Heart left ventricle (tissue), 16 donors: ENCODE results near the gene EFHC1. TPM values are rescaled to one million over a fixed set of nuclear protein-coding genes. Genes with fewer than 3 reads are reported as not detected.

Experiments used
- ATAC-seq, 4 donors: fragments of 200-7000 bp; cut with Tn5 transposase; one replicate each; pipeline ENCODE4 v1.9.1; 2020 to 2022; ENCODE audit warnings: moderate library complexity in 4 of 4, mild to moderate bottlenecking in 3 of 4, moderate number of reproducible peaks in 1 of 4
- DNase-seq, 5 donors: peaks; one replicate each; pipeline ENCODE4 v3.0.0-alpha.2; 2020
- H3K27ac ChIP-seq, 12 donors: fragments of 200-600 bp; sonication (generic) in 4 of 12; one replicate each; pipeline versions ENCODE4 v1.5.0 to v1.8.0; 2016 to 2022; ENCODE audit warnings: mild to moderate bottlenecking in 2 of 12
- H3K27me3 ChIP-seq, 9 donors: fragments of 200-600 bp; sonication (generic) in 2 of 9; one replicate each; pipeline versions ENCODE4 v1.5.1 to v1.8.0; 2016 to 2022; ENCODE audit warnings: mild to moderate bottlenecking in 3 of 9
- H3K36me3 ChIP-seq, 9 donors: fragments of 200-600 bp; sonication (generic) in 2 of 9; one replicate each; pipeline versions ENCODE4 v1.5.0 to v1.8.0; 2018 to 2022; ENCODE audit warnings: mild to moderate bottlenecking in 2 of 9
- H3K4me1 ChIP-seq, 12 donors: fragments of 200-600 bp; sonication (generic) in 4 of 12; one replicate each; pipeline versions ENCODE4 v1.5.0 to v1.8.0; 2016 to 2022; ENCODE audit warnings: mild to moderate bottlenecking in 3 of 12
- H3K4me3 ChIP-seq, 12 donors: fragments of 200-600 bp; sonication (generic) in 4 of 12; one replicate each; pipeline versions ENCODE4 v1.5.0 to v1.8.0; 2017 to 2022; ENCODE audit warnings: mild to moderate bottlenecking in 9 of 12, moderate library complexity in 4 of 12
- H3K9me3 ChIP-seq, 12 donors: fragments of 200-600 bp; sonication (generic) in 4 of 12; one replicate each; pipeline versions ENCODE4 v1.5.0 to v1.8.0; 2016 to 2022; ENCODE audit warnings: mild to moderate bottlenecking in 1 of 12
- CTCF ChIP-seq, 12 donors: fragments of 200-600 bp; sonication (generic) in 4 of 12; IDR thresholded peaks; one replicate each; pipeline versions ENCODE4 v1.5.0 to v1.8.0; 2018 to 2022; ENCODE audit warnings: antibody characterized with exemption in 12 of 12, mild to moderate bottlenecking in 5 of 12
- POLR2A ChIP-seq, 2 donors: fragments of 450-650 bp; IDR thresholded peaks; one replicate each; pipeline ENCODE4 v1.6.1; 2017; ENCODE audit warnings: antibody characterized with exemption in 2 of 2, mild to moderate bottlenecking in 2 of 2, moderate library complexity in 2 of 2
- WGBS, 4 donors: extraction: QIAGEN DNeasy Blood & Tissue Kit in 2 of 4; methylation state at CpG; one replicate each; pipeline versions ENCODE4 v1.1.5 to v1.1.7; 2013 to 2018; 5-methylcytosine and 5-hydroxymethylcytosine counted together
- intact Hi-C, 10 donors: fragments of 100-400 bp; cut with DNase I; formaldehyde crosslinking; loops; one replicate each; pipeline versions ENCODE4 v1.11.1 to v1.14.2; 2022
- polyA plus RNA-seq, 2 donors: library from polyadenylated mRNA; stranded (reverse); fragments of 200-250 nt; gene quantifications; one replicate each; pipeline ENCODE4 v1.2.3, GENCODE V29; 2013
- total RNA-seq, 9 donors: library from RNA; depleted of rRNA in 2 of 9; stranded (reverse); fragments of >200 nt in 2 of 9; fragmentation: NEBNext Ultra II Directional in 3 of 9; extraction: Animal tissue kit (Norgen Biotek cat#: 25700) in 3 of 9; gene quantifications; one replicate each; pipeline versions ENCODE4 v1.1.0 to v1.2.4, GENCODE V29; 2016 to 2023
- donor health status: ischemic (EF 13 %, LVEDD 7.1; RV severe dilation, severe dysfunction).
- donor health status: healthy with polysubstance abuse.
- donor health status: DM: no; HTN: yes; CAD: no.
- donor health status: DM: no; HTN: no; CAD: no.
- donor health status: ischemic (EF 25% LVEDD 6.9; RV normal size, moderate dysfunction).
- donor health status: ischemic (EF 25% LVEDD 5.7; RV mildly dilated, moderate dysfunction).
- donor health status: healthy.
- donor health status: DM: yes; HTN: yes; CAD: no.
- donor health status: ischemic (EF 35%, LVEDD 5.7; RV mildly dilated, moderate dysfunction).
- donor health status: nonischemic (EF 11% LVEDD 7.7; RV severe dilation, severe dysfunction).
- donor health status: DM: yes; HTN: yes; CAD: no.
- donor health status: PGD.
- donor health status: ischemic (EF 29% LVEDD 5.4; RV normal size, mild dysfunction).
- donor health status: nonischemic (EF 23%, LVEDD 6.1; RV moderate dilation, normal function).

Gene EFHC1
- total and polyA plus RNA-seq, 11 donors: 2.6 to 14.4 (median 4.3) TPM

DNA sequence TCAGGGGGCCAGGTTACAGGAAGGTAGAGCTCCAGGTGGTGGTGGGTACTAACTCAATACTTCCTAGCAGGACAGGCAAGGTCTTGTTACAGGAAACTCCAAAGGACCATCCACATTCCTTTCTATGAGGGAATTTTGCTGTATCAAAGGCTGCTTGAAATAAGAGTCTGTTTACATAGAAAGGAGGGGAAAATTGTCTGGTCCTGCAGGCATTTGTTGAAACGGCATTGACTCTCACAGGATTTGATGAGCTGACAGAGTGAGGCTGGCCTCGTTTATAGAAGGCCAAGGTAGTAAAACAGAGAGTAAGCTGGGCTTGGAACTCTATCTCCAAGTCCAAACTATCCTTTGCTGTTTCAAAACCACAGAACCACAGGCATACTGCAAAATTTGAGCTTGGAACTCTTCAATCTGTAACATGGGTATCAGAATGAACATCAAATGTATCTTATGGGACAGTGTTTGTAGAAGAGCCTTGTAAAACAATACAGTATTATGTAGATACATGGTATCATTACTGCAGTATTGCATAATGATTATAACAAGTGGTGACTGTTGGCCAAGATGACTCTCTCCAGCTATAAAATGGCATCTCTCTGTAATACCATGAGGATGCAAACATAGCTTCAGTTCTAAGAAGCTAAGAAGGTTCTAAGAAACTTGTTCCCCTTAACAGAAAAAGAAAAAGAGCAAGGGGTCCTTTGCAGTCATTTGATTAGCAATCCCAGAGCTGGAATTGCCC, 95.2 kb downstream of the EFHC1 start:
- Histone ChIP-seq H3K27ac (peak overlapping the region in 7 of 12 donors; percentile 6 to 90 (median 83)), H3K9me3 (no peaks in the 10 kb centered on the region), H3K4me3 (no peak overlapping the region), H3K27me3 (no peaks in the 10 kb centered on the region), H3K36me3 (peaks cover 0 to 43% (median 26%) of the 10 kb centered on the region in 9 donors), H3K4me1 (peaks cover 10 to 82% (median 50%) of the 10 kb centered on the region in 12 donors)
- TF ChIP-seq POLR2A (IDR thresholded peaks at IDR 0.05) (no peak), CTCF (IDR thresholded peaks at IDR 0.05) (no peak)
- ATAC-seq (no peak), DNase-seq (no peak)
- WGBS, 4 donors: 73 to 88% (median 83%) methylated on average over 2 of the region's 2 CpGs
- intact Hi-C loops: loop anchor here in 4 of 10 donors (5.0 kb wide), 2 partner anchors 57 to 62 kb away; partner anchors contain the start of gene TRAM2 (in 2 of the 4)

GRCh38 chr6:52516269-52516668, 96.1 kb downstream of the EFHC1 start:
- Histone ChIP-seq H3K9me3 (no peaks in the 10 kb centered on the region), H3K27ac (no peak overlapping the region), H3K27me3 (no peaks in the 10 kb centered on the region), H3K4me1 (peaks cover 10 to 77% (median 47%) of the 10 kb centered on the region in 12 donors), H3K36me3 (peaks cover 0 to 34% (median 26%) of the 10 kb centered on the region in 9 donors), H3K4me3 (no peak overlapping the region)
- no peak for ATAC-seq
- DNase-seq: no peak
- intact Hi-C loops: loop anchor here in 6 of 10 donors (2.0 to 5.0 kb wide), 3 partner anchors 56 to 61 kb away; partner anchors contain the start of gene TRAM2 (in 4 of the 6)
- TF ChIP-seq POLR2A (IDR thresholded peaks at IDR 0.05): no peak
- no peak for TF ChIP-seq CTCF (IDR thresholded peaks at IDR 0.05)
- WGBS, 4 donors: 95 to 99% (median 96%) methylated on average over 1 of the region's 1 CpG

- TF ChIP-seq POLR2A (IDR thresholded peaks at IDR 0.05) (no peak), CTCF (IDR thresholded peaks at IDR 0.05) (no peak)
- Histone ChIP-seq H3K9me3 (no peaks in the 10 kb centered on the region), H3K27ac (peak overlapping the region in 9 of 12 donors; percentile 85 to 94 (median 89)), H3K4me1 (peaks cover 10 to 73% (median 46%) of the 10 kb centered on the region in 12 donors), H3K36me3 (peaks cover 0 to 32% (median 26%) of the 10 kb centered on the region in 9 donors), H3K27me3 (no peaks in the 10 kb centered on the region), H3K4me3 (no peak overlapping the region)
- ATAC-seq (no peak), DNase-seq (no peak)
- intact Hi-C loops: loop anchor here in 6 of 10 donors (2.0 to 5.0 kb wide), 3 partner anchors 55 to 60 kb away; partner anchors contain the start of gene TRAM2 (in 4 of the 6)
- 91 to 97% (median 94%) methylated on average over 3 of the region's 3 CpGs for WGBS, 4 donors
These were observed 96.8 kb downstream of the EFHC1 start for GRCh38 chr6:52516943-52517342.
